ENCODE data around the gene PSG6. TPM values are rescaled to one million over a fixed set of nuclear protein-coding genes. Genes with fewer than 3 reads are reported as not detected.
"Not testable (repeated sequence)": the region's sequence is repeated elsewhere in the genome, so short reads cannot be mapped to it uniquely, and the experiment has no call there.

PSG6 gene
- total RNA-seq, result not detected

- DNase-seq (ENCODE audit: low spot score in 2 of 2); FAIRE-seq: not testable (repeated sequence)
Measured at GRCh38 chr19:42917634-42918033, at the start of gene PSG6. Gene PSG6 (minus strand): TSS chr19:42917894. CDS start chr19:42917792, 102 bp downstream.

DNA sequence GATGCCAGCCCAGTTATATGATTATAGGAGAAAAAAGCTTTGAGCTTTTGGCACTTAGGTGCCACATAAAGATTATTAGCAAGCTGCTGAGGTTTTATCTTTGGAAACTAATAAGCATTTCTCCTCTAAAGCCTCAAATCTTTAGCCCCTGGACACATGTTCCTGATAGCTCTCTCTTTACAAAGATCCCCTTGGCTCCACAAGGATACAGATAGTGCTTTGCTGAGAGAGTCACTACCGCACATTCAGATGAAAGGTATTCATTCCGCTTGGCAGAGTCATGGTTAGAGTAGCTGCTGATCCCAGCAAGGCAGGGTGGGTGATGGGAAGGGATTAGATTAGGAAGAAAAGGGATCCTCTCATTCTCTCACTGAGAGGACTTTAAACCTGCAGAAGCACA, 47.5 kb upstream of the PSG6 start:
- DNase-seq (ENCODE audit: low spot score in 2 of 2) (no peak), FAIRE-seq (no peak)

DNA sequence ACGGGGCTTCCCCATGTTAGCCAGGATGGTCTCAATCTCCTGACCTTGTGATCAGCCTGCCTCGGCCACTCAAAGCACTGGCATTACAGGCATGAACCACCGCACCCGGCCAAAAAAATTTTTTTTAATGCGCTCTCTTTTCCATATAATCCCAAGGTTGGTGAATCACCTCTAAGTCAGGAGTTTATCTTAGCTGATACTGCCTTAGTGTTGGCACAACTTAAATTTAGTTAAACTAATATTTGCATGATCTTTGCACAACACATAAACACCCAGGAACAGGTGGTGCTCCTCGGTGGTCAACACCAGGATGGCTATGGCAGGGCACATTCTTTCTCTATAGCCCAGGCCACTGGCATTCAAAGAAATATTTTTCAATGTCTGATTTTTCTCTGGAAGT, 43.4 kb upstream of the PSG6 start:
- FAIRE-seq, result no peak
- DNase-seq (ENCODE audit: low spot score in 2 of 2), result no peak

DNA sequence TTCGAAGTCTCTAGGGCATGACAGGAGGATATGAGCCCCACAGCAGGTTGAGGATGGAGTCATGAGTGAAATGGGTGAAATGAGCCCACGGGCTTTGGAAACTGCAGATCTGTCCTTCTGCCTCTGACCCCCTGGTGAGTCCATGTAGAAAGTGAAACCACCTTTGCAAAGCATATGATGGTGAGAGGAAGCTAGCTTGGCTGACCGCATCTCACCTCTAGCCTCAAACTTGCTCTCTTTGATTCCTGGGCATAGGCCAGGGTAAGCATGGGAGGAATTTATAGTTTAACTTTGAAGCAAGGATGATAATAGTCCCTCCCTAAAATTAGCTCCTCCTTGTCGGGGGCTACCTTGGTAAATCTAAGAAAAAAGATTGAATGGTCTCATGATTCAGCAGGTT, 34.4 kb upstream of the PSG6 start:
- not testable (repeated sequence) for FAIRE-seq

GRCh38 chr19:42951476-42951875, 33.8 kb upstream of the PSG6 start:
- not testable (repeated sequence) for DNase-seq (ENCODE audit: low spot score in 2 of 2); FAIRE-seq

More for the DNA sequence above, 34.4 kb upstream of the PSG6 start:
- DNase-seq (ENCODE audit: low spot score in 2 of 2), result not testable (repeated sequence)

GRCh38 chr19:42942187-42942789, 24.6 kb upstream of the PSG6 start:
- FAIRE-seq, result no peak

DNA sequence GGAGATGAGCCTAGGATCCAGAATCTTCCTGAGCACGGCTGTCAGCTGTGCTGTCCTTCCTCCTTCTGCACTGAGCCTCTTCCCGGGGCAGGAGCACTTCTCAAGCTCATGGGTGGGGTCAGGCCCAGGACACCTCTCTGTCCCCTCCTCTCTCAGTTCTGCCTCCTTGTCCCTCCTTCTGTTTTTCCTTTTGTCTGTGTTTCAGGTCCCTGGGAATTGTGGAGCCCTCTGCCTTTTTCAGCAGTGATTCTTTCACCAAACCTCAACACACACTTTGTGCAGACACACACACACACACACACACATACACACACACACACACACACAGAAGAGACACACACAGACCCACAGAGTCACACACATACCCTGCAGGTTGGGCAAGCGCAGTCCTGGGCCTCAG, 19.4 kb upstream of the PSG6 start, which contains the start of gene PSG7:
Gene PSG7 (minus strand): TSS at position 101 of the 400 bp plus-strand sequence. CDS start 131 bp downstream, outside the sequence.
- not testable (repeated sequence) for DNase-seq (ENCODE audit: low spot score in 2 of 2); FAIRE-seq

More at GRCh38 chr19:42942187-42942789, 24.6 kb upstream of the PSG6 start:
- no peak for DNase-seq (ENCODE audit: low spot score in 2 of 2)

GRCh38 chr19:42934726-42935125, 17.0 kb upstream of the PSG6 start:
- not testable (repeated sequence) for DNase-seq (ENCODE audit: low spot score in 2 of 2); FAIRE-seq

GRCh38 chr19:42934183-42934582, 16.5 kb upstream of the PSG6 start:
- not testable (repeated sequence) for FAIRE-seq; DNase-seq (ENCODE audit: low spot score in 2 of 2)

GRCh38 chr19:42933412-42933811, 15.7 kb upstream of the PSG6 start:
- DNase-seq (ENCODE audit: low spot score in 2 of 2); FAIRE-seq: not testable (repeated sequence)

- not testable (repeated sequence) for FAIRE-seq; DNase-seq (ENCODE audit: low spot score in 2 of 2)
Measured at GRCh38 chr19:42932485-42933101, 14.9 kb upstream of the PSG6 start.

DNA sequence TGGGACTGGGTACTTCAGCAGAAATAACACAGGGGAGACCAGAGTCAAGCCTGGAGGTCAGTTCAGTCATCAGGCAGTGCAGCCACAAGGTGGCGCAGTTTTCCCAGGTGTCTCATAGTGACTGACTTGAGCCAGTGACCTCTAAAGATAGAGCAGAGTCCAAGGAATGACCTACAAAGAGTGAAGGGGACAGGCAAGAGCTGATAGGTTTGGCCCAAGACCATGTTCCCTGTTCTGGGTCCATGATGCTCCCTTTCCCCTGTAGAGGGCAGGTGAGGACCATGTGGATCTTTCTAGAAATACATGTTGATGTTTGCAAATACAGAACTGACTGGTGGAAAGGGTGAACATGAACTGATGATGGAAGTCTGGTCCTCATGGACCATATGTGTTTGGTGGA, 12.5 kb upstream of the PSG6 start:
- not testable (repeated sequence) for FAIRE-seq

GRCh38 chr19:42928896-42929295, 11.2 kb upstream of the PSG6 start:
- no peak for DNase-seq (ENCODE audit: low spot score in 2 of 2)
- FAIRE-seq, result no peak

More for the DNA sequence above, 12.5 kb upstream of the PSG6 start:
- DNase-seq (ENCODE audit: low spot score in 2 of 2), result not testable (repeated sequence)

DNA sequence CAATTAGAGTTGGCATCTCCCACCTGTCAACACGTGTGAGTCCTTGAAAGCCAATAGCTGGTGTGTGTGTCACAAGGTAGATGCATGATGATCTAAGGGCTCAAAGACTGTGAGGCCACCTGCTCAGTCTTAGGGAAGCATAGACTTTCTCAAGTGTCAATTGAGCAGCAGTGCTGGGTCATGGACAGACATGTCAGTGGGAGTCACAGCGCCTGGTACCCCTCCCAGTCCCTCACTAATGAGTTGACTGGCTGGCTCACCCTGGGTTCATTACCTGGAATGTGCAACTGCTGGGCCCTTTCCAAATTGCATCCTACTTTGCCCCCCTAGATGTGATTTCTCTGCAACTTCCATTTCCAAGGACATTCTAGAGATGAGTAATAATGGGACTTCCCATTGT, 9.1 kb upstream of the PSG6 start:
- FAIRE-seq (no peak), DNase-seq (ENCODE audit: low spot score in 2 of 2) (no peak)

GRCh38 chr19:42923106-42923505, 5.4 kb upstream of the PSG6 start:
- not testable (repeated sequence) for FAIRE-seq

DNA sequence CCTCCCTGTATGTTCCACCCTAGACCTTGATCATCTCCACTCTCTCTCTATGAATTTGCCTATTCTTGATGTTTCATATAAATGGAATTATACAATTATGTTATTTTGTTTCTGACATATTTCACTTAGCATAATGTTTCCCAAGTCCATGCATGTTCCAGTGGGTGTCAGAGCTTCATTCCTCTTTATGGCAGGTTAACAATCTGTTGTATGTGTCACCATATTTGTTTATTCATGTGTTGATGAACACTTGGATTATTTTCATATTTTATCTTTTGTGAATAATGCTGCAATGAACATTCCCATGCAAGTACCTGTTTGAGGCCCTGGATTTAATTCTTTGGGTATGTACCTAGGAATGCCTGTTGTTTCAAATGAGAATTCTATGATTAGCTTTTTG, 3.3 kb upstream of the PSG6 start:
- DNase-seq (ENCODE audit: low spot score in 2 of 2); FAIRE-seq: not testable (repeated sequence)

More at GRCh38 chr19:42923106-42923505, 5.4 kb upstream of the PSG6 start:
- not testable (repeated sequence) for DNase-seq (ENCODE audit: low spot score in 2 of 2)

GRCh38 chr19:42919757-42920079, 2.0 kb upstream of the PSG6 start:
- DNase-seq (ENCODE audit: low spot score in 2 of 2), result no peak

DNA sequence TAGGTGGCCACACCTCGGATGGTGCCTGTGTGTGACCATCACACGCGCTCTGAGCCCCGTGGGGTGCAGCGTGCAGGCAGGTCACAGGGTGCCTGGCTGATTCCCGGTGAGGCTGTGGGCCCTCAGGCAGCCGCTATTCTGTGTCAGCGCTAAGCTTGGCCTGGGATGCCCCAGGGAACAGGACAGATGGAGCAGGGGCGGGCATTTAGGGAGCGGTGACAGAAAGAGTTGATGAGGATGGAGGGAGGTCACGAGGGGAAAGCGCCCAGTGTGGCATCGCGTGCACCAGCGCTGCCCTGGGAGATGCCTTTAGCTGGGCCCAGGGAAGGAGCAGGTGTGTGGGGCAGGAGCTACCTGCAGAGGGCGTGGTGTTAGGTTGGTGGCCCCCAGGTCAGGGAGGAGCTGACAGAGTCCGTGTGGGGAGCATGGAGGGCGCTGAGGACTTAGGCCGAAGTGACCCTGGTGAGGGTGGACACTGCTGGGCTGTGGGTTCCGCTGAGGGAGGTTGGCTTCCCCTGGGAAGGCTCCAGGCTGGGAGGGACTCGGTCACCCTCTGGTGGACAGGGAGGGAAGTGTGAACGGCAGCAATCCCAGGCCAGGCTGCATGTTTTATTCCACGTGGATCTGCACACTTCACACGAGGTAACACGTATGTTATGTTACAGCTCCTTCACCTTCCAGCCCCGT, 1.5 kb upstream of the PSG6 start:
- DNase-seq (ENCODE audit: low spot score in 2 of 2); FAIRE-seq: not testable (repeated sequence)

More at GRCh38 chr19:42919757-42920079, 2.0 kb upstream of the PSG6 start:
- no peak for FAIRE-seq

GRCh38 chr19:42918377-42919069, 829 bp upstream of the PSG6 start:
- not testable (repeated sequence) for DNase-seq (ENCODE audit: low spot score in 2 of 2); FAIRE-seq

GRCh38 chr19:42916931-42917330, 763 bp downstream of the PSG6 start:
- not testable (repeated sequence) for DNase-seq (ENCODE audit: low spot score in 2 of 2); FAIRE-seq
